ENCODE measurements around the gene KCNA2.

GRCh38 chr1:110593902-110594301 is 12.3 kb downstream of the KCNA2 start:
- TF ChIP-seq POLR2A (IDR thresholded peaks at IDR 0.05; ENCODE audit: low read depth, low read length) (no peak), POLR2AphosphoS5 (IDR thresholded peaks at IDR 0.05; ENCODE audit: low read depth, low read length) (no peak), PAX5 (IDR thresholded peaks at IDR 0.05; ENCODE audit: insufficient read depth, low read length, severe bottlenecking) (no peak), POU2F2 (IDR thresholded peaks at IDR 0.05; ENCODE audit: low read depth, low read length) (no peak), TAF1 (IDR thresholded peaks at IDR 0.05; ENCODE audit: low read depth, low read length) (no peak)
